Osteoblast (primary cell): ENCODE results near the gene KCNJ10. TPM values are rescaled to one million over a fixed set of nuclear protein-coding genes. Genes with fewer than 3 reads are reported as not detected.

ENCODE experiments used
- DNase-seq: peaks from one replicate; pipeline ENCODE4 v3.0.0; 2011; ENCODE audit warnings: low spot score, mixed read lengths; ENCODE audit not compliant: insufficient read length; ENCODE audit errors: missing footprints
- H2AFZ ChIP-seq: 2 replicates; pipeline ENCODE4 v1.6.0; 2011; ENCODE audit warnings: mild to moderate bottlenecking, low read length
- H3K27ac ChIP-seq: 2 replicates; pipeline ENCODE4 v1.5.1; 2011; ENCODE audit warnings: mild to moderate bottlenecking, low read depth, low read length, moderate library complexity
- H3K27me3 ChIP-seq: 2 replicates; pipeline ENCODE4 v1.6.0; 2012; ENCODE audit warnings: mild to moderate bottlenecking, control low read depth, inconsistent platforms, low read length, moderate library complexity; ENCODE audit not compliant: insufficient read depth
- H3K36me3 ChIP-seq: 2 replicates; pipeline ENCODE4 v1.5.1; 2011; ENCODE audit warnings: mild to moderate bottlenecking, low read length, control low read depth, moderate library complexity; ENCODE audit not compliant: insufficient read depth
- H3K4me1 ChIP-seq: 2 replicates; pipeline ENCODE4 v1.5.1; 2011; ENCODE audit warnings: mild to moderate bottlenecking, low read length, control low read depth, moderate library complexity; ENCODE audit not compliant: insufficient read depth
- H3K4me2 ChIP-seq: 2 replicates; pipeline ENCODE4 v1.6.0; 2011; ENCODE audit warnings: mild to moderate bottlenecking, low read length; ENCODE audit not compliant: insufficient read depth
- H3K4me3 ChIP-seq: fragments of 200-600 bp; sonication (generic); 3 replicates; pipeline ENCODE4 v1.5.1; 2012; ENCODE audit warnings: mild to moderate bottlenecking, low read length, inconsistent platforms; ENCODE audit not compliant: insufficient read depth
- H3K79me2 ChIP-seq: 2 replicates; pipeline ENCODE4 v1.6.0; 2012; ENCODE audit warnings: mild to moderate bottlenecking, low read length, control low read depth, inconsistent platforms; ENCODE audit not compliant: insufficient read depth
- H3K9me3 ChIP-seq: 2 replicates; pipeline ENCODE4 v1.5.1; 2011; ENCODE audit warnings: low read depth, low read length, control low read depth
- H4K20me1 ChIP-seq: 2 replicates; pipeline ENCODE4 v1.6.0; 2012; ENCODE audit warnings: mild to moderate bottlenecking, low read length, control low read depth; ENCODE audit not compliant: insufficient read depth
- CTCF ChIP-seq: IDR thresholded peaks from 2 replicates; pipeline ENCODE4 v1.5.1; 2011; ENCODE audit warnings: mild to moderate bottlenecking, low read depth, low read length, moderate library complexity; ENCODE audit errors: extremely low read depth
- total RNA-seq: library from RNA; depleted of rRNA; stranded (reverse); fragments of >200 nt; gene quantifications from 2 replicates; pipeline ENCODE4 v1.2.3, GENCODE V29; 2012

KCNJ10 gene
- total RNA-seq, 1 donor = not detected

GRCh38 chr1:160011781-160012180, 58.2 kb downstream of the KCNJ10 start:
- H3K27ac ChIP-seq = no peak overlapping the region
- no peak for TF ChIP-seq CTCF
- H3K36me3 ChIP-seq = no peaks in the 10 kb centered on the region
- H3K4me2 ChIP-seq = no peak overlapping the region
- no peak overlapping the region for H3K4me3 ChIP-seq
- H3K27me3 ChIP-seq = peaks cover 10% of the 10 kb centered on the region
- no peaks in the 10 kb centered on the region for H3K4me1 ChIP-seq
- H3K9me3 ChIP-seq = no peaks in the 10 kb centered on the region
- no peak for DNase-seq
- no peaks in the 10 kb centered on the region for H4K20me1 ChIP-seq
- H2AFZ ChIP-seq = no peak overlapping the region
- H3K79me2 ChIP-seq = no peaks in the 10 kb centered on the region

- Histone ChIP-seq H3K36me3 (no peaks in the 10 kb centered on the region), H3K4me2 (no peak overlapping the region), H3K4me1 (no peaks in the 10 kb centered on the region), H3K4me3 (no peak overlapping the region), H3K9me3 (no peaks in the 10 kb centered on the region), H3K27ac (no peak overlapping the region), H4K20me1 (no peaks in the 10 kb centered on the region), H2AFZ (no peak overlapping the region), H3K79me2 (no peaks in the 10 kb centered on the region), H3K27me3 (peaks cover 10% of the 10 kb centered on the region)
- DNase-seq = no peak
- no peak for TF ChIP-seq CTCF
Observed at GRCh38 chr1:160009801-160010200, 60.2 kb downstream of the KCNJ10 start.

GRCh38 chr1:160009081-160009480, 60.9 kb downstream of the KCNJ10 start:
- Histone ChIP-seq H3K4me2 (no peak overlapping the region), H2AFZ (no peak overlapping the region), H3K9me3 (no peaks in the 10 kb centered on the region), H3K27me3 (peaks cover 10% of the 10 kb centered on the region), H3K27ac (no peak overlapping the region), H3K4me3 (no peak overlapping the region), H3K79me2 (no peaks in the 10 kb centered on the region), H3K36me3 (no peaks in the 10 kb centered on the region), H3K4me1 (no peaks in the 10 kb centered on the region), H4K20me1 (no peaks in the 10 kb centered on the region)
- no peak for TF ChIP-seq CTCF
- DNase-seq = no peak

- DNase-seq = no peak
- H3K4me2 ChIP-seq = no peak overlapping the region
- no peaks in the 10 kb centered on the region for H3K36me3 ChIP-seq
- no peak overlapping the region for H3K27ac ChIP-seq
- H3K79me2 ChIP-seq = no peaks in the 10 kb centered on the region
- no peak overlapping the region for H3K4me3 ChIP-seq
- TF ChIP-seq CTCF = peak; percentile 72
- H4K20me1 ChIP-seq = no peaks in the 10 kb centered on the region
- no peaks in the 10 kb centered on the region for H3K9me3 ChIP-seq
- no peak overlapping the region for H2AFZ ChIP-seq
- peaks cover 7% of the 10 kb centered on the region for H3K27me3 ChIP-seq
- no peaks in the 10 kb centered on the region for H3K4me1 ChIP-seq
Observed at GRCh38 chr1:160007577-160008200, 62.3 kb downstream of the KCNJ10 start.
